Measurements from ENCODE around the gene VENTX.

Gene VENTX

GRCh38 chr10:133276435-133277201 lies 39.0 kb downstream of the VENTX start, which contains the start of gene ADAM8:
Gene ADAM8 (minus strand): TSS chr10:133276868. CDS start chr10:133276817, 51 bp downstream.
- DNase-seq: no peak

GRCh38 chr10:133277277-133277992 lies 39.8 kb downstream of the VENTX start:
- DNase-seq: no peak

GRCh38 chr10:133277993-133278576 lies 40.4 kb downstream of the VENTX start:
- DNase-seq: no peak

GRCh38 chr10:133278577-133279265 lies 41.1 kb downstream of the VENTX start:
- no peak for DNase-seq

- no peak for DNase-seq
These were observed 41.9 kb downstream of the VENTX start for GRCh38 chr10:133279326-133280226.

- DNase-seq: no peak
These were observed 42.9 kb downstream of the VENTX start for GRCh38 chr10:133280391-133281059.

GRCh38 chr10:133281084-133281483 lies 43.4 kb downstream of the VENTX start:
- DNase-seq: no peak

- no peak for DNase-seq
These were observed 44.1 kb downstream of the VENTX start for GRCh38 chr10:133281628-133282372.

- no peak for DNase-seq
These were observed 45.3 kb downstream of the VENTX start for GRCh38 chr10:133282846-133283390.

GRCh38 chr10:133283931-133284330 lies 46.3 kb downstream of the VENTX start:
- no peak for DNase-seq

GRCh38 chr10:133285217-133285616 lies 47.6 kb downstream of the VENTX start:
- no peak for DNase-seq

- DNase-seq: no peak
These were observed 48.7 kb downstream of the VENTX start for GRCh38 chr10:133286366-133286765.

- no peak for DNase-seq
These were observed 50.3 kb downstream of the VENTX start for GRCh38 chr10:133287832-133288500.

GRCh38 chr10:133289761-133290160 lies 52.1 kb downstream of the VENTX start:
- DNase-seq: no peak
